MV-4-11 (cell line): ENCODE results near the gene C4orf36.
A peak's percentile ranks its signal among the peaks of the same experiment; 100 is the strongest.

Experiments
- DNase-seq: peaks from one replicate; lab custom pipeline; 2025; lab: John Stamatoyannopoulos, UW

Gene C4orf36, protein sequence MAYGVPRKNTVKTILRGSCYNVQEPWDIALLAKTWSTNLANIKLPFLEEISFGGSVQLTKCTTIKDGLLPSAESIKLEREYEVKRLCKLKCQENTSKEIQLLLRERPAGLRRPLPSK

DNA sequence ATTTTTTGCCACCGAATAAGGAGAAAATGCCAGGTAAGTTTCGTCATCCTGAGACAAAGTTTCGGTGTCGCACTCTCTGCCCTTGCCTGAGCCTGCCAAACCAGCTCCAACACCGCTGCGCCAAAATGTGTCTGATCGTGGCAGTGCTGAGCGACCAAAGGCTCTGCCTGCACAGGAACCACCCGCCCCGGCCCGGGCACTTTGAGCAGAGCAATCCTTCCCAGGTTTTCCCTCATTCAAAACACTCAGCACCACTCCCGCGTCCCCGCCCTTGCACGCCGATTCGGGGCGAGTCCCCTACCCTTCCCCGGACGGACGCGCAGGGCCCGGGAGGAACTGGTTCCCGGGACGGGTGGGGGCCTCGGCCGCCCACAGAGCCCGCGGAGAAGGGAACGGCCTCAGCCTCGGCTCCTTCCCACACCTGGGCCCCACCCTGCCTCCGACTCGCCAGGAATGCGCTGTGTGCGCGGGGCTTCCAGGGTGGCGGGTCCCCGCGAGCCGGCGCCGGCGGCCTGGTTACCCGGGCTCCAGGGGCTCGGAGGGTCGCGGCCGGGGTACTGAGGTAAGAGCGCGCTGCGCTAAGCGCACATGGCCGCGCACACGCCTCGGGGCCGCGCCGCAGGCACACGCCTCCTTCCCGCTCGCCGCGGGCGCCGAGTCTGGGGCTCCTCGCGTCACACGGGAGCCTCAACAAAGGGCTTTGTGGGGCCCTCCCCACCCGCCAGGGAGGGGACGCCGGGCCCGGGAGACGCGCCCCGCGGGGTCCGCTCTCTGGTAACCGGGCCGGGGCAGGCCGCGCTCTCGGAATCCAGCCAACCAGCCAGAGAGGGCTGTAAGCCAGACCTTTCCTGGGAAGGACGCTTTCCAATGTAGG is at the start of gene C4orf36:
TSS of gene C4orf36 (minus strand) at position 661 of the 874 bp plus-strand sequence. CDS start 902 bp downstream, outside the sequence.
- peak; percentile 23 for DNase-seq

DNA sequence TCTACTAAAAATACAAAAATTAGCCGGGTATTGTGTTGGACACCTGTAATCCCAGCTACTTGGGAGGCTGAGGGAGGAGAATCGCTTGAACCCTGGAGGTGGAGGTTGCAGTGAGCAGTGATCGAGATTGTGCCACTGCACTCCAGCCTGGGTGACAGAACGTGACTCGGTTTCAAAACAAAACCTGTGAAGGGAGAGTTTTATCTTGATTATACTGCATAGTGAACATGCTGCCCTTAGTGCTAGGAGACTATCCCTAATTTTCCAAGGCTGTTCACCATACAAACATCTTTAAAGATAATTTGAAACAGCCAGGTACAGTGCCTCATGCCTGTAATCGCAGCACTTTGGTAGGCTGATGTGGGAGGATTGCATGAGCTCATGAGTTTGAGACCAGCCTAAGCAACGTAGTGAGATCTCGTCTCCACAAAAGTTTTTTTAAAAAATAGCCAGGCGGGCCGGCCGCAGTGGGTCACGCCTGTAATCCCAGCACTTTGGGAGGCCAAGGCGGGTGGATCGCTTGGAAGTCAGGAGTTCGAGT is 48.8 kb upstream of the C4orf36 start:
- no peak for DNase-seq

DNA sequence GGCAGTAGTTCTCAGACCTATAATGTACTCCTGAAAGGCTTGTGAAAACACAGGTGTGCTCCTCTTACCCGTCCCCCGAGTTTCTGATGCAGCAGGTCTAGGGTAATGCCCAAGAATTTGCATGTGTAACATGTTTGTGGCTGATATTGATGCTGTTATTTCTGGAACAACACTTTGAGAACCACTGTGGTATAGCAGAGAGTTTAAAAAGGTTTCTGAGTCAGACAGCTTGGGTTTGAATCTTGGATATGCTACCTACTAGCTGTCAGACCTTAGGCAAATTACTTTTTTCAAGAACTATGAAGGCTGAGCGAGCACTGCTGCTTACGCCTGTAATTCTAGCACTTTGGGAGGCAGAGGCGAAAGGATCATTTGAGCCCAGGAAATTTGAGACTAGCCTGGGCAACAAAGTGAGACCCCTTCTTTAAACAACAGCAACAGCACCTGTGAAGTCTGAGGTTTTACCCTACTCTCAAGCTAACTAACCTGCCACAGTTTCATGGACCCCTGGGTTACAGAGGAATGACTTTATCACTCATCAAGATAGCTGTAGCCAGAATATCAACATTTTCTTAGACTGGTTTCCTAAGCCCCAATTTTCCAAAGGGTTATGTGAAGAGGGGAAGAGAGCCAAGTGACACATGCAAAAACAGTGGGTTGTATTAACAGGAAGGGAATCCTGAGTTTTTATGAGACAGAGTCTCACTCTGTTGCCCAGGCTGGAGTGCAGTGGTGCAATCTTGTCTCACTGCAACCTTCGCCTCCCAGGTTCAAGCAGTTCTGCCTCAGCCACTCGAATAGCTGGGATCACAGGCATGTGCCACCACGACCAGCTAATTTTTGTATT is 47.7 kb upstream of the C4orf36 start:
- DNase-seq = no peak

DNA sequence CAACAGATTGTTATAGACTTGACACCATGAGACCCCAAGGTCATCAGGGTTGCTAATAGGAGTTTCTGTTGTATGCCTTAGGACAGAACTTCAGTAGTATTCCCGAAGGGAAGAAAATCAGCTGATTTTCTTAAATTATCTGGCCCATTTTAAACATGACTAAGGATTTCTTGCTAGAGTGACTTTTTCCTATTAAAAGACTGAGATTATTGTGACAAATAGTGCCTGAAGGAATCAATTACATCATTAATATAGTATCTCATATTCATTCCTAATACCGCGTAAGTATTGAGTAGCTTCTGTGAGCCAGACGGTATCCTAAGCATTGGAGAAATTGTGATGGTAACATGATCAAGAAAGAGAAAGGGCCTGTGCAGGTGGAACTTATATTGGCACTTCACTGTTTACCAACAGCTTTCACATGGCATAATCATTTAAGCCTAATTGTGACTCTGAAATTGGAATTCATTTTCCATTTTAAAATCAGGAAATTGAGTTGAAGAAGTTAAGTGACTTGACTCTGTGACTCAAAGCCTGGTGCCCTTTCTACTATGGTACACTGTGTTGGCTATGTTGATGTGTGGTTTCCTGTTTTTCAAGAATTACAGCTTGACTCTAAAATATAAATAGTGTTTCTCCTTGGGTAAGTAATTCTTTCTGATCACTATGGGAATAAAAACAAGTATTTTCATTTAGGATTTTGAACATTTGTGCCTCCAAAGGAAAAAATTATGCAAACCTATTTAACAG is 46.7 kb upstream of the C4orf36 start:
- peak; percentile 41 for DNase-seq

DNA sequence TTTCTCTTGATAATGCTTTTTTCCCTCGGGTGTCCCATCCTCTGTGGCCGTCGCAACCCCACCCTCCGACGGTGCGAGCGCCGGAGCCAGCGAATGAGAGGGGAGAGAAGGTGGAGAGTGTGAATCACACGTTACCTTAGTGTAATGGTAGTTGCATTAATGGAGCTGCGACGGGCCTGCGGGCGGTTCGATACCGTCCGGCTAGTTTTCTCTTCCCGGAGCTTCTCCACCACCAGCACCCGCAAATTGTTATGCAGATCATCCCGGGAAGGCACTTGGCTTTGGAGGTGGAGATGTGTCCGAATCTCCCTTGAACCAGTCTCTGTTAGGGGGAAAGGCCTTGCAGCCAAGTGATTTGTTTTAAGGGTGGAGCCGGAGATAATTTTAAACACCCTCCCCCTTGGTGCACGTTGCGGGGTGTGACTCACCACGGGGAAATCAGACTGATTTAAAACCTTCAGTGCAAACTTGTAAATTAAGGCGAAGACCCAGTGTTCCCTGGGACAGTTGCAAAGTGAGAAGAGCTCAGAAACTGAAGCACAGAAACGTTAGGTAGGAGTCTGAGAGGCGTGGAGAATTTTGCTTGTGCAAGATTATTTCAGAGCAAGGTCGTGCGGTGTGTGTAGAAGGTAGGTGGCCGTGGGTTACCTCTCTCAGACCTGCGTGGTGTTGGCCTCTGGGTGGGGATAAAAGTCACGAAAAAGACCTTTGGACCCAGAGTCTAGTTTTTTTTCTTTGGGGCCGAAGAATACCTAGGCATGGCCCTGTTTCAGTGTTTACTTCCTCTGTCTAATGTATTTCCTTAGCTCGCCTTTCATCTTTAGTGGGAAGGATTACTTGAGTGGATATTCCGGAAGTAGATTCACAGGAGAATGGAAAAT is 43.9 kb upstream of the C4orf36 start:
- DNase-seq = peak; percentile 77

DNA sequence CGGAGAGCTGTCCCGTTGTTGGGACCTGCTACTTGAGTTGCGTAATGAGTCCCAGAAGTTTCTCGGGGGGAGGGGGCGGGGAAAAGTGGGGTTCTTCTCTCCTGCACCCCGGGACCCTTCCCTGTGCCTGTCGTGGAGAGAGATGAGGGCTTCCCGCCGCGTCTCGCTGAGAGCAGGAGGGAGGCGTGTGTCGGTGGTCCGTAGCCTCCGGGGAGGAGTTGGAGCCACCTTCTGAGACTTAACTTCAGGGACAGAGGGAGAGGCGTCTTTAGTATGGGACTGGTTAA is 43.3 kb upstream of the C4orf36 start:
- no peak for DNase-seq

DNA sequence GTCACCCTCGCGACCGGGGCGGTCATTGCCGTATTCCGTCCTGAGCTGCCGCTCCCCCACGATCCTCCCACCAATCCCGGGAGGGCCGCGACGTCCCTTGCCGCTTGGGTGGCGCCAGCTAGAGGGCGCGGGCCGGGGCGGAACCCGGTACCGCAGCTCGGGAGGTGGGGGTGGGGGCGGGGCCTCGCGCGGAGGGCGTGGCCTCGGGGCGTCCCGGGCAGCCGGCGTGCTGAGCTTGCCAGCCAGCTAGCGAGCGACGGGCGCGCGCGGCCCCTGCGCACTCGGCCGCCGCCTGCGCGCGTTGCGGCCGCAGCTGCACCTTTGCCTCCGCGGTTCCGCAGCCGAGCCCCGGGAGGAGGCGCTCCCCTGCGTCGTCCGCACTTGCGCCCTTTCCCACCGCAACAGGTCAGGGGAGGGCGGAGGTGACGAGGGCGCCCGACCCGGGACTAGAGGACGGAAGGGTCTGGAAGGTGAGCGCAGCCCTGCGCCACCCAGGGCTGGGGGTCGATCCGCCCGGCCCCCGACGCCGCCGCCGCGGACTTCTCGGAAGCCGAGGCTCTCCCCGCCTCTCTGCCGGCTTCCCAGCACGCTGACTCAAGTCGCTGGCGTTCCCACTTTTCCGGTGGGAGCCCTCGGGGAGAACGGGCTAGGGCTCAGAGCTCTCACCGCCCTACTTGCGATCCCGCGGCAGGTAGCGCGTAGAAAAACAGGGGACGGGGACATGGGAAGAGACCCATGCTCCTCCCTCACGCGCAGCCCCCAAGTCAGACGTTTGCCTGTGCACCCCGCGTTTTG is 42.7 kb upstream of the C4orf36 start, which contains the start of gene AFF1:
TSS of gene AFF1 (plus strand) at position 241 of the 795 bp plus-strand sequence. CDS start 13,523 bp downstream, outside the sequence.
- peak; percentile 86 for DNase-seq

DNA sequence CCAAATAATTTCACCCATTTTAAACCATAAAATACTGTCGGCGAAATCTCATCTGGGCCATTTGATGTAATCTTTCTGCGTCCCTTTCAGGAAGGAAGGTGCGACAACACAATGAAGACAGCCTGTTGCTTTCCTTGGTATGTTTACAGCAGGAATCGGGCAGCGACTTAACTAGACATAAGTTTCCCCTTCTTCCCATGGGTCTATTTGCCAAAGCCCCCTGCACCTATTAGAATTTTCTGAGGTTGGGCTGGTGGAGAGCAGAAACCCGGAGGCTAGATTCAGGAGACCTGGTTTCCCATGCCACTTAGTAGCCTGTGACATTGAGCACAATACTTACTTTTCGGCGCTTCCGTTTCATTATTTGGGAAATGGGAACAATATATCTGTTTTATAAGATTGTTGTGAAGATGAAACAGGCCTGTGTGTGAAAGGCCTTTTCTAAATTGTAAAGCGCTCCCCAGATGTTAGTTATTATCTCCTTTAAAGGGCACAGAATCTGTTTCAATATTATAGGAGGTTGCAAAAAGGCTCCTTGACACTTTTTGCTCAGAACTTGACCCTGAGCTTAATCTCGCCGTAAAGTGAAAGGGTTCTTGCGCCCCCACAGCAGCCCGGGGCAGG is 42.0 kb upstream of the C4orf36 start:
- no peak for DNase-seq

DNA sequence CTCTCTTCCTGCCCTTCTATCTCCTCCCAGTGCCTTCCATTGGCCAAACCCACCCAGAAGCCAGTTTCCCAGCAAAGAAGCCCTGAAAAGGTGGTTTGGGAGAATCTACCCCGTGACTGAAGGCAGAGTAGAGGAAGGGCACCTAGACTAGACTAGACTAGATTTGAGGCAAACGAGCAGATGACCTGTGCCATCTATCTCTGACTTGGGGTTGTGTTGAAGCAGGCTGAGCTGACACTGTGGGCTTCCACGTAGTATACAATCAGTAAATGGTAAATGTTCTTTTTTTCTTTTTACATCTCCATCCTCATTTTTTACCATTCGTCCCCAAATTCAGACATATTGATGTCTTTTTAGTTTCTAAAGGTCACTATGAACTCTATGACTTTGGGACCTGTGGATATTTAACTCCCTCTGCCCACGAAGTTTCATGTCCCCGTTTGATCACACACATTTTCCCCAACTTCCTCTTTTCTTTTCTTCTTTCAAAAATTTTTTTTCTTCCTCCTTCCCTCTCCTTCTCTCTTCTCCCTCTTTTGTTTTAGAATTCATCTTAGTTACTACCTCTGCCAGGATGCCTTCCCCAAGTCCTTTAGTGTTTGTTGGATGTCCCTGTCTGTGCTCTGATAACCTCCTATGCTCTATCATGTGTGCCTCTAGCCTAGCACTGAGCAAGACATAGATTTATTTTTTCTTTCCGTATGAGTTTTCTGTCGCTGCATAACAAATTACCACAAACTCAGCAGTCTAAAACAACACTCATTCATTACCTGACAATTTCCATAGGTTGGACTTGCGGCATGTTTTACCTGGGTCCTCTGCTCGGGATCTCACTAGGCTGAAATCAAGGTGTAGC is 36.4 kb upstream of the C4orf36 start:
- DNase-seq = peak; percentile 74

DNA sequence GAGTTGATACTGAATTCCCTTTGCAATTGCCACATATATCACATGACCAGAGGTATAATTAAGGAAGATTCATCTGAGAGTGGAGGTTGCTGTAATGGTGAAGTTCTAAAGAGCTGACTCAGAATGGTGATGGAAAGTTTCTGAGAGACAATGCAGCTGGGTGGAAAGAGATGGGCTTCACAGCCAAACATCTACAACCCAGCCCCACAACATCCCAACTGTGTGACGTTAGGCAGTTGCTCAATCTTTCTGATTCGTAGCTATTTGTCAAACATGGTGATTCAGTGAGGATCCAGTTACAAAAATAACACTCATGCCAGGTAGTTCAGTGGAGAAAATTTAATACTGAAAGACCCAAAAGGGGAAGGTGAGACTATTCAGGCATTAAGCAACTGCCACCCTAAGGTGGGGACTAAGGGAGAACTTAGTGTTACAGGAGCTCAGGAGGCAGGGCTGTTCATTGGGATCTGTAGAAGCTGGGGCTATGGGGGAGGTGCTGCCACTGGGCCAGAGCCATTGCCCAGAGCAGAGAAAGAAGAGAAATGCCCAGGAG is 35.7 kb upstream of the C4orf36 start:
- DNase-seq = peak; percentile 82

DNA sequence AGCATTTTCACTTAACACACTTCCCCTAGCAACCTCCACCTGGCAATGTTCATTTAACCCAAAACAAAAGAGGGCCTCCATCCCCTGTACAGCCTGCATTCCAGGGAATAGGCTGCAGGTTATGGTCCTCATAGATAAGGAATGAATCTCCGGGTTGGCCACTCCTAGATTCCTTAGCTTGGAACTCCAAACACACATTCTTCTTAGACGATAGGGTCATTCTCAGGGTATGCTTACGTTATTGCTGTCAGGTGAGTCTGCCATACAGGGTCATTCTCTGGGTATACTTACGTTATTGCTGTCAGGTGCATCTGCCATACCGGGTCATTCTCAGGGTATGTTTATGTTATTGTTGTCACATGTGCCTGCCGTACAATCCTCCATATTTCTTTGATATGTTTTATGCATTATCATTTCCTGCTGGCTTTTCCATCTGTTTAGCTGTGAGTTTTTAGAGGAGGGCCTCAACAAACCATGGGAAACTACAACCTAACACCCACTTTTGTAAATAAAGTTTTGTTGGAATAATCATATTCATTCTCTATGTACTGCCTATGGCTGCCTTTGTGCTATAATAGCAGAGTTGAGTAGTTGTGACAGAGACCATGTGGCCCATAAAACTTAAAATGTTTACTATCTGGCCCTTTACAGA is 34.3 kb upstream of the C4orf36 start:
- no peak for DNase-seq

DNA sequence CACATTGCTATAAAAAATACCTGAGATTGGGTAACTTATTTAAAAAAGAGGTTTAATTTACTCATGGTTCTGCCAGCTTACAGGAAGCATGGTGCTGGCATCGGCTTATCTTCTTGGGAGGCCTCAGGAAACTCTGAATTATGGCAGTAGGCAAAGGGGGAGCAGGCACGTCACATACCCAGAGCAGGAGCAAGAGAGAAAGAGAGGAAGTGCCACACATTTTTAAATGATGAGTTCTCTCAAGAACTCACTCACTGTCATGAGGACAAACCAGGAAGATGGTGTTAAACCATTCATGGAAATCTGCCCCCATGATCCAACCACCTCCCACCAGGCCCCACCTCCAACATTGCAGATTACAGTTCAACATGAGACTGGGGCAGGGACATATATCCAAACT is 32.6 kb upstream of the C4orf36 start:
- no peak for DNase-seq

DNA sequence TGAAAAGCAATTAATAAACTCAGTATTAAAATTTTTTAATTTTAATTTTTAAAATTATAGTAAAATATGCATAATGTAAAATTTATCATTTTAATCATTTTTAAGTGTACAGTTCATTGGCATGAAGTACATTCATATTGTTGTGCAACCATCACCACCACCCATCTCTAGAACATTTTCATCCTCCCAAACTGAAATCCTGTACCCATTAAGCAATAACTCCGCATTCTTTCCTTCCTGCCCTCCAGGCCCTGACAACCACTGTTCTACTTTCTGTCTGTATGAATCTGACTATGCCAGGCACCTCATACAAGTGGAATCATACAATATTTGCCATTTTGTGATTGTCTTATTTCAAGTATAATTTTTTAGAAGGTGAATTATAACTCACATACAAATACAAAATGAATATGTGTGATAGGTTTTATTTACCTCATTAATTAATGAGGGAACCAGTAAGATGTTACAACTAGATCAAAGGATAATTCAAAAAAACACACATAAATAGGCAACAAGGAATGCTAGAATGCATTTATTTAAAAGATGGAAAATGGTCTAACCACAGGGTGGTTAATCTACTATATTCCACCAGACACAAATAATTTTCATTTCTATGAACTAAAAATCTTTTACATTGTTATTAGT is 29.5 kb upstream of the C4orf36 start:
- DNase-seq = peak; percentile 86

DNA sequence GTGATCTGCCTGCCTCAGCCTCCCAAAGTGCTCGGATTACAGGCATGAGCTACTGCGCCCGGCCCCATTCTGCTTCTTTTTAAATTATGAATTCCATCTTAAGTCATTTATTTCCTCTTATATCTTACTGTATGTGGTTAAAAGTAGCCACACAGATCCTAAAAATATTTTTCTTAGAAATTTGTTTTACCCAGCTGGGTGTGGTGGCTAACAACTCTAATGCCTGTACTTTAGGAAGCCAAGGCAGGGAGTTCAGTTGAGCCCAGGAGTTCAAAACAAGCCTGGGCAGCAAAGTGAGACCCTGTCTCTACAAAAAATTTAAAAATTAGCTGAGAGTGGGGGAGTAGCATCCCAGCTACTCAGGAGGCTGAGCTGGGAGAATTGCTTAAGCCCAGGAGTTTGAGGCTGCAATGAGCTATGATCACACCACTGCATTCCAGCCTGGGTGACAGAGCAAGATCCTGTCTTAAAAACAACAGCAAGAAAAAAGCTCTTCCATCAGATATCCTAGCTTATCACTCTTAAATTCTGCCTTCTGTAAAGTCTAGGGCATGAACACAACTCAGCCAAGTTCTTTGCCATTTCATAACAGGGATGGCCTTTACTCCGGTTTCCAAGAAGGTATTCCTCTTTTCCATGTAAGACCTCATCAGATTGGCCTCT is 27.5 kb upstream of the C4orf36 start:
- DNase-seq = peak; percentile 81

DNA sequence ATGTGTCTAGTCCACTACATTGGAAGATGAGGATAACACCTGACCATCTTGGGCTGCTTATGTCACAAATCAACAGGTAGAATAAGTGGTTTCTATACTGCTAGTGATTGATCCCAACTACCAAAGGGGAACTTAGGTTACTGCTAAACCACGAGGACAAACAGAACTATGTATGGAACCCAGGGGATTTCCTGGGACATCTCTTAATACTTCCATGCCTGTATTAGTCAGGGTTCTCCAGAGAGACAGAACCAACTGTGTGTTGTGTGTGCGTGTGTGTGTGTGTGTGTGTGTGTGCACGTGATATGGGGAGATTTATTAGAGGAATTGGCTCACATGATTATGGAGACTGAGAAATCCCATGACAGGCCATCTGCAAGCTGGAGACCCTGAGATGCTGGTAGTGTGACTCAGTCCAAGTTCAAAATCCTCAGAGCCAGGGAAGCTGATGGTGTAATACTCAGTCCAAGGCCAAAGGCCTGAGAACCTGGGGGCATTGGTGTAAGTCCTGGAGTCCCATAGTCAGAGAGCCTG is 26.4 kb upstream of the C4orf36 start:
- DNase-seq = peak; percentile 49
